GM12891 (cell line): ENCODE measurements around the gene CARS1.

Experiments
- PAX5 ChIP-seq: IDR thresholded peaks from 2 replicates; pipeline ENCODE4 v1.6.1; 2011; ENCODE audit warnings: low read length, moderate library complexity, mild to moderate bottlenecking; ENCODE audit not compliant: insufficient read depth, severe bottlenecking
- POLR2A ChIP-seq: IDR thresholded peaks from 2 replicates; pipeline ENCODE4 v1.6.1; 2011; ENCODE audit warnings: low read depth, low read length, control low read depth

GRCh38 chr11:3081386-3081751 lies 24.1 kb upstream of the CARS1 start:
- TF ChIP-seq POLR2A: no peak
- no peak for TF ChIP-seq PAX5
